Stimulated activated CD4-positive, alpha-beta T cell treated with anti-CD3 and anti-CD28 coated beads, Interleukin-2, amount 100 ng/mL, for 24 hours (primary cell): ENCODE data around the gene ABCA7.

Experiments
- DNase-seq, 2 donors: peaks; one replicate each; pipeline ENCODE4 v3.0.0-alpha.2; 2020

The ABCA7 gene

DNA sequence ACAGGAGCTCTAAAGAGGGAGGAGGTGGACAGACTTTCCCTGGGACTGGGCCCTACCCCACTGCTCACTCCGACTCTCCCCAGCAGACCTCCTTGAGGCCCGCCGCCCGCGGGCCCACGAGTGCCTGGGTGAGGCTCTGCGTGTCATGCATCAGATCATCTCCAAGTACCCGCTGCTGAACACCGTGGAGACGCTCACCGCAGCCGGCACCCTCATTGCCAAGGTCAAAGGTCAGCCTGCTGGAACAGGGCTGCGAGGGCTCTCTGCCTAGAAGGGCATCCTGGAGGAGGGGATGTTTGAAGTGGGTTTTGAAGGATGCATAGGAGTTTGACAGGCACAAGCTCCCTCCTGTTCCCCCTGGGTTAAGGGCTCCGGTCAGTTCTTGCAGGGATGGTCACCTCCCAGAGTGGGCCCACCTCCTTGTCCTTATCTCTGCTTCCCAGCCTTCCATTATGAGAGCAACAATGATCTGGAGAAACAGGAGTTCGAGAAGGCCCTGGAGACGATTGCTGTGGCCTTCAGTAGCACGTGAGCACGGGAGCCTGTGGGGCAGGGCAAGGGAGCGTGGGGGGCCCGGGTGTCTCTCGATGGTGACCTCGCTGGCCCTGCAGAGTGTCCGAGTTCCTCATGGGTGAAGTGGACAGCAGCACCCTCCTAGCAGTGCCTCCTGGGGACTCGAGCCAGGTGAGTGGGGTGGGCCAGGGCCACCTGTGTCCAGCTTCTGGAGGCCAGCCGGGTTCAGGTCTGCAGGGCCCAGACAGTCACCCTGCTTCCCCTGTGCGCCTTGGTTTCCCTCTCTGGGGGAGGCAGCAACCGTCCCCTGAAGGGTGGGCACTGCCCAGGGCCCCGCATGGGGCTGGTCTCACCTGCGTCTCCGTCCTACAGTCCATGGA lies 33.4 kb downstream of the ABCA7 start:
- no peak for DNase-seq

DNA sequence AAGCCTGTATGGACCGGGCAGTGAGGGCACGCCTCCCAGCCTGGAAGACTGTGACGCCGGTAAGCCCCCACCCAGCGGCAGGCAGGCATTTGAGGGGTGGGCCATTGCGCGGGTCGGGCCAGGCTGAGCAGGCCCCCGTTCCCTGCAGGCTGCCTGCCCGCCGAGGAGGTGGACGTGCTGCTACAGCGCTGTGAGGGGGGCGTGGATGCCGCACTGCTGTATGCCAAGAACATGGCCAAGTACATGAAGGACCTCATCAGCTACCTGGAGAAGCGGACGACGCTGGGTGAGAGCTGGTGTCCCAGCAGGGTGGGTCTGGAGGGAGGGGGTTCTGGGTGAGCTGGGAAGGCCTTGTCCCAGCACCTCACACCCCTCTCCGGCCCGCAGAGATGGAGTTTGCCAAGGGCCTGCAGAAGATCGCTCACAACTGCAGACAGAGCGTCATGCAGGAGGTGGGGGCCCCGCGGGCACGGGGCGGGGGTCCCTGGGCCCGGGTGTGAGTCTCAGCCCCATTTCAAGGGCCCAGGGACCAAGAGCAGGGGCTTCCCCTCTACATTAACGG lies 34.1 kb downstream of the ABCA7 start:
- no peak for DNase-seq

DNA sequence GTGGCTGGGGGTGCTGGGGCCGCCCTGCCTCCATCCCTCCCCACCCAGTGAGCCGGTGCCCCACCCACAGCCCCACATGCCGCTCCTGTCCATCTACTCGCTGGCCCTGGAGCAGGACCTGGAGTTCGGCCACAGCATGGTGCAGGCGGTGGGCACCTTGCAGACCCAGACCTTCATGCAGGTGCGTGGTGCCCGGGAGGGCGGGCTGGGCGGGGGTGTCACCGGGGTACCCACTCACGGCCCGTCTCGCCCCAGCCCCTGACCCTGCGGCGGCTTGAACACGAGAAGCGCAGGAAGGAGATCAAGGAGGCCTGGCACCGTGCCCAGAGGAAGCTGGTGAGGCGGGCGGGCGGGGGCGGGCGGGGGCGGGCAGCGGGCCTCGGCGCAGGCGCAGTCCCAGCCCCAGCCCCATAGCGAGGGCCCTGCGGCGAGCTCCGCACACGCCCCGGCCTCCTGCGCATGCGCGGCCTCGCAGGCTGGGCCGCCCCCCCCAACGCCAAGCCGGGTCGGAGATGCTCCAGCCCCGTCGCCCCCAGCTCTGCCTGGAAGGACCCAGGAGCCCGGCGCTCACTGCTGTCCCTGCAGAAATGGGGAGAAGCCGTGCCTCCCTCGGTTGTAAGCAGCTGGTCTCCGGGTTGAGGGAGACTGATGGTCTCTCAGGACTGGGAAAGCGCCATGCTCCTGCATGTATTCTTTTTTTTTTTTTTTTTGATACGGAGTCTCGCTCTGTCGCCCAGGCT lies 34.8 kb downstream of the ABCA7 start:
- DNase-seq = peak; percentile 82 to 90

DNA sequence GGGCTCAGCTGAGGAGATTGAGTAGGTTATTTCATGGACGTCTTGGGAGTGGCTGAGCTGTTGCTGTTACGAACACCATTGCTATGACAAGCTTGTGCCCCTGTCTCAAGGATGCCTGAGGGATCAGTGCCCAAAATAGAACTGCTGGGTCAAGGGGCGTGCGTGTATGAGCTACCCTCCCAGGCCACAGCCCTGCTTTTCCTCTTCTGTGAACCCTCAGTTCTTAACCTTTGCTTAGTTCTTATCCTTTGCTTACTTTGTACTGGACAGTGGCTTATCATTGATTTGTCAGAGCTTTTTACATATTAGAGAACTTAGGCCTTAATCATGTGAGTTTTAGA lies 36.1 kb downstream of the ABCA7 start:
- DNase-seq = no peak

DNA sequence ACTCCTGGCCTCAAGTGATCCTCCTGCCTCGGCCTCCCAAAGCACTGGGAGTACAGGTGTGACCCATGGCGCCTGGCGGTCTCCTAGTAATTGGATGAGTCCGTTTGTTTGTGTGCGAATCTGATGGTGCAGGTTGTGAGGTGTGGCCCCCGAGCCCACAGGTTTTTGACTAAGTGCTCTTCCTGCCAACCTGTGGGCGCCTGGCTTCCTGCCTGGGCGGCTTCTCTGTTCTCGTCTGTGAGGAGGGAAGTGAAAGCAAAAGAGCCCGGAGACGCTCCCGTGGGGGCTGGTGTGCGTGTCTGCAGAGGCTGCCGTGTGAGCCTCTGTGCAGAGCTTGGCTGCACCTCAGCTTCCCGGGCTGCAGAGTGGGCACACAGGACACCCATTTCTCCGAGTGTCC lies 37.0 kb downstream of the ABCA7 start:
- peak; percentile 89 to 91 for DNase-seq

DNA sequence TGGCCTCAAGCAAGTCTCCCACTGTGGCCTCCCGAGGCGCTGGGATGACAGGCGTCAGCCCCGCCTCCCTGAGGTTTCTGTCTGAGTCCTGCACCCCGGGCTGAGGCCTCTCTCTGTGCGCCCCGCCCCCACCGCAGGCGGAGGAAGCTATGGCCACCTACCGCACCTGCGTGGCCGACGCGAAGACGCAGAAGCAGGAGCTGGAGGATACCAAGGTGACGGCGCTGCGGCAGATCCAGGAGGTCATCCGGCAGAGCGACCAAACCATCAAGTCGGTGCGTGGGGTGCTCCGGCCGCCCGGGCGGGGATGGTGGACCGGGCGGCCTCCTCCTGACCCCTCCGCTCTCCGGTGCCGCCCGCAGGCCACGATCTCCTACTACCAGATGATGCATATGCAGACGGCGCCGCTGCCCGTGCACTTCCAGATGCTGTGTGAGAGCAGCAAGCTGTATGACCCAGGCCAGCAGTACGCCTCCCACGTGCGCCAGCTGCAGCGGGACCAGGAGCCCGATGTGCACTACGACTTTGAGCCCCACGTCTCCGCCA lies 39.7 kb downstream of the ABCA7 start:
- DNase-seq = peak; percentile 78 to 86

DNA sequence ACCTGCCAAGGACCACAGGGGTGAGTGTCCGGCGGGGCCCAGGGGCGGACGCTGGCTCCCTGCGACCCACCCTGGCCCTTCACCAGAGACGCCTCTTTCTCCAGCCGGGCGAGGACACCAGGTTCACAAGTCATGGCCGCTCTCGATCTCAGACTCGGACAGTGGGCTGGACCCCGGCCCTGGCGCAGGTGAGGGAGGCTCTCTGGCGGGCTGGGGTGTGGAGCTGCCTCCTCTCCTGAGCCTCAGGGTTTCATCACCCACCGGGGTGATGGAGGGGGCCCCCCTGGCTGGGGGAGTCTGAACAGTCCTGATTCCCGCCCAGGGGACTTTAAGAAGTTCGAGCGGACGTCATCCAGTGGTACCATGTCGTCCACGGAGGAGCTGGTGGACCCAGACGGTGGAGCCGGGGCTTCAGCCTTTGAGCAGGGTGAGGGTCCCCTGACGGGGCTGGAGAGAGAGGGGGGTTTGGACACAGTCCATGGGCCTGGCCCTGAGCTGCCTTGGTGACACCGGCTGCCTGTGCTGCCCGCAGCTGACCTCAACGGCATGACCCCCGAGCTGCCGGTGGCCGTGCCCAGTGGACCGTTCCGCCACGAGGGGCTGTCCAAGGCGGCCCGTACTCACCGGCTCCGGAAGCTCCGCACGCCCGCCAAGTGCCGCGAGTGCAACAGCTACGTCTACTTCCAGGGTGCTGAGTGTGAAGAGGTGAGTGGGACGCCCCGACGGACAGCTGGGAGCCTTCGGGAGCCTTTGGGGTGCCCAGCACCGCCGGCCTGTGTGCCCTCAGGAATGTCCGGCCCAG lies 40.7 kb downstream of the ABCA7 start:
- no peak for DNase-seq

DNA sequence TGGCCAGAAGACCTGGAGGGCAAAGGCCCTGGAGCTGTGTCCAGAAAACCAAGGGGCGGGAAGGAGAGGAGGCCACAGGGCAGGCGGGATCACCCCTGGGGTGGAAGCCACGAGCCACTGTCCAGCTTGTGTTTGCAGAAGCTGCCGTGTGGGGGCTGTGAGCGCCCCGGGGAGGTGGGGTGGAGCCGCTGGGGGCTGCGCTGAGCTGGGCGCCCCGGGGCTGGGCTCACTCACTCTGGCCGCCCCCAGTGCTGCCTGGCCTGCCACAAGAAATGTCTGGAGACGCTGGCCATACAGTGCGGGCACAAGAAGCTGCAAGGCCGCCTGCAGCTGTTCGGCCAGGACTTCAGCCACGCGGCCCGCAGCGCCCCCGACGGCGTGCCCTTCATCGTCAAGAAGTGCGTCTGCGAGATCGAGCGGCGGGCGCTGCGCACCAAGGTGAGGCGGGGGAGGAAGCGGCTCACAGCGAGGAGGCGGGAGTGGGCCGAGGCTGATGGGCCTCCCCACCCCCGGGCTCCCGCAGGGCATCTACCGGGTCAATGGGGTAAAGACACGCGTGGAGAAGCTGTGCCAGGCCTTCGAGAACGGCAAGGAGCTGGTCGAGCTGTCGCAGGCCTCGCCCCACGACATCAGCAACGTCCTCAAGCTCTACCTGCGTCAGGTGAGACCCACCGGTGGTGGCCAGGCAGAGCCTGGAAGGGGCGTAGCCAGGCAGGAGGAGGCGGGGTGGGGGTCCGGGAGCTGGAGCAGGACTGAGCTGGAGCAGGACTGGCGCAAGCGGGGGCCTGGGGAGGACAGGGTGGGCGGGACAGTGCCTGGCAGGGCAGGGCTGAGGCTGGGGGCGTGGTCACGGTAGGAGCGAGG lies 41.6 kb downstream of the ABCA7 start:
- no peak for DNase-seq

DNA sequence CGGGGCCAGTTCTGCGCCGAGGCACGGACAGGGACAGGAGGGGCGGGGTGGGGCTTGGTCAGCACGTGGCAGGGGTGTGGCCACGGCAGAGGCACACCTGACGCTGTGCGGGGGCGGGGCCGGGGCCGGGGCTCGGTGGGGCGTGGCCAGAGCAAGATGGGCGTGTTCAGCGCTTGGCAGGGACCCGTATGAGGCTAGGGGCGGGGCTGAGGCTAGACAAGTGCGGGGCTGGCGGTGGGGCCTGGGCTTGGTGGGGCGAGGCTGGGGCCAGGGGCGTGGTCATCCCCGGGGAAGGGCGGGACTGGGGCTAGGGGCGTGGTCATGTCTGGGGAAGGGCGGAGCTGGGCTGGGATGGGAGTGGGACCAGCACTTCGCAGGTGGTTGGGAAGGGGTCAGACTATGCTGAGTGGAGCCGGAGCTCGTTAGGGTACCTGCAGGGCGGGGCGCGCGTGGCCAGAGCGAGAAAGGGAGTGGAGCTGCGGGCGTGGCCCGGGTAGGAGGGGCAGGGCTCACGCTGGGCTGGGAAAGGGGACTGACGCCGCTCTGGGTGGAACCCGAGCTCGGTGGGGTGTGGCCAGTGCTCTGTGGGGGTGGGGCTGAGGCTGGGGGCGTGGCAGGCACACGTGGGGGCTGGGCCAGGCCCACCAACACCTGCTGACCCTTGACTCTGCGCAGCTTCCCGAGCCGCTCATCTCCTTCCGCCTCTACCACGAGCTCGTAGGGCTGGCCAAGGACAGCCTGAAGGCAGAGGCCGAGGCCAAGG lies 42.4 kb downstream of the ABCA7 start:
- DNase-seq = peak; percentile 75 to 85

DNA sequence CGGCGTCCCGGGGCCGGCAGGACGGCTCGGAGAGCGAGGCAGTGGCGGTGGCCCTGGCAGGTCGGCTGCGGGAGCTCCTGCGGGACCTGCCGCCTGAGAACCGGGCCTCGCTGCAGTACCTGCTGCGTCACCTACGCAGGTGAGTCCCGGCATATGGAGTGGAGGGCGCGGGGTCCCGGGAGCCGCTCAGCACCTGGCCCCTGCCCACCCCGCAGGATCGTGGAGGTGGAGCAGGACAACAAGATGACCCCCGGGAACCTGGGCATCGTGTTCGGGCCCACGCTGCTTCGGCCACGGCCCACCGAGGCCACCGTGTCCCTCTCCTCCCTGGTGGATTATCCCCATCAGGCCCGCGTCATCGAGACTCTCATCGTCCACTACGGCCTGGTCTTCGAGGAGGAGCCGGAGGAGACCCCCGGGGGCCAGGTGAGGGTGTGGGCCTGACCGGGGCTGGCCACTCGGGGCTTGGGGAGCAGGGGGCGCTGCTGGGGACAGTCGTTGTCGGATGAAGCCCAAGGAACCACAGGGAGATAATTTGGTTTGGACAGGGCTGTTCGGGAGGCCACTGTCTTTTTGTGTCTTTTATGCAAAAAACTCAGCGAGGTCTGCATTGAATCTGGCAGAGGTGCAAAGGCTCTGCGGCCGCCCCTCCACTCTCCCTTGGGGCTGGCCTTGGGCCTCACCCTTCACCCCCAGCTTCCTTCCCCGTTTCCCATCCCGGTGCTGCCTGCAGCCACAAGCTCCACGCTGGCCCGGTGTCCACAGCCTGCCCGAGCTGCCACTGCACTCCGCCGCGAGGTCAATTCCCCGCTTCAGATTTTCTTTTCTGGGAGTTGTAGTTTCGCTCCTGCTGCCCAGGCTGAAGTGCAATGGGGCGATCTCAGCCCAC lies 43.3 kb downstream of the ABCA7 start:
- DNase-seq = no peak

DNA sequence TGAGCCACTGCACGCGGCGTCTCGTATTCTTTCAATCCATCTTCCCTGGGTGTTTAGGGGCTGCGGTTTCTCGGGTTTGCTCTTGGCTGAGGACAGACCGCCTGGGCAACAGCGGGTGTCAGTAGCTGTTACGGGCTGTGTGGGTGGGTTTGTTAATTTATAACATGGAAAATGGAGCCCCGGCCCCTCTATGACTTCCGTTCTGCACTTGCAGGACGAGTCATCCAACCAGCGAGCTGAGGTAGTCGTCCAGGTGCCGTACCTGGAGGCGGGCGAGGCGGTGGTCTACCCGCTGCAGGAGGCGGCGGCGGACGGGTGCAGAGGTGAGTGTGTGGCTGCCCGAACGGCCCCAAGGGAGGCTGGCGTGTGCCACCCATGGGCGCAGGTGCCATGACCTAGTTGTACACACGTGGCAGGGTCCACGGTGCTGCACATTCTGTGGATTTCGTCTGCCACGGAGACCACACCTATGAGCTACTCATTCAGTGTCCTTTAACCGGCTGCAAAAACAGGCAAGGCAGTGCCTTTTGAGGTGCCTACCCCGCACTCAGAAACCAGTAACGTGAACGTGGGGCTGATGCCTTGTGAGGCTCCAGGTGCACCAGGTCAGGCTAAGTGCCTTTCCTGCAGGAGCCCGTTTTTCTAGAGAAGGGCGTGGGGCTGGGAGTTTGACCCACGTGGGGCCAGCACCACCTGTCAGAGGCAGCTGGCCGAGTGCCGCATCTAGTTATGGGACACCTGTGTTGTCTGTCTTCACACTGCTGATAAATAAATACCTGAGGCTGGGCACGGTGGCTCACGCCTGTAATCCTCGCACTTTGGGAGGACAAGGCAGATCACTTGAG lies 44.3 kb downstream of the ABCA7 start:
- no peak for DNase-seq

DNA sequence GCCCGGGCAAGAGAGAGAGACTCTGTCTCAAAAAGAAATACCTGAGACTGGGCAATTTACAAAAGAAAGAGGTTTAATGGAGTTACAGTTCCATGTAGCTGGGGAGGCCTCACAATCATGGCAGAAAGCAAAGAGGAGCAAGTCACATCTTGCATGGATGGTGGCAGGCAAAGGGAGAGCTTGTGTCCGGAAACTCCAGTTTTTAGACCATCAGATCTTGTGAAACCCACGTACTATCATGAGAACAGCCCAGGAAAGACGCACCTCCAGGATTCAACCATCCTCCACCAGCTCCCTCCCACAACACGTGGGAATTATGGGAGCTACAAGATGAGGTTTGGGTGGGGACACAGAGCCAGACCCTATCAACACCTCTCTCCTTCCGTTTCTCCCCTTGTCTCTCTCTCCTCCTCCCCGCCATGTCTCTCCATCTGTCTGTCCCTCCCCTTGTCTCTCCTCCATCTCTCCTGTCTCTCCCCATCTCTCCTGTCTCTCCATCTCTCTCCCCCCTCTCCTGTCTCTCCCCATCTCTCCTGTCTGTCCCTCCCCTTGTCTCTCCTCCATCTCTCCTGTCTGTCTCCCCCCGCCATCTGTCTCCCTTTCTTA lies 45.2 kb downstream of the ABCA7 start:
- no peak for DNase-seq

DNA sequence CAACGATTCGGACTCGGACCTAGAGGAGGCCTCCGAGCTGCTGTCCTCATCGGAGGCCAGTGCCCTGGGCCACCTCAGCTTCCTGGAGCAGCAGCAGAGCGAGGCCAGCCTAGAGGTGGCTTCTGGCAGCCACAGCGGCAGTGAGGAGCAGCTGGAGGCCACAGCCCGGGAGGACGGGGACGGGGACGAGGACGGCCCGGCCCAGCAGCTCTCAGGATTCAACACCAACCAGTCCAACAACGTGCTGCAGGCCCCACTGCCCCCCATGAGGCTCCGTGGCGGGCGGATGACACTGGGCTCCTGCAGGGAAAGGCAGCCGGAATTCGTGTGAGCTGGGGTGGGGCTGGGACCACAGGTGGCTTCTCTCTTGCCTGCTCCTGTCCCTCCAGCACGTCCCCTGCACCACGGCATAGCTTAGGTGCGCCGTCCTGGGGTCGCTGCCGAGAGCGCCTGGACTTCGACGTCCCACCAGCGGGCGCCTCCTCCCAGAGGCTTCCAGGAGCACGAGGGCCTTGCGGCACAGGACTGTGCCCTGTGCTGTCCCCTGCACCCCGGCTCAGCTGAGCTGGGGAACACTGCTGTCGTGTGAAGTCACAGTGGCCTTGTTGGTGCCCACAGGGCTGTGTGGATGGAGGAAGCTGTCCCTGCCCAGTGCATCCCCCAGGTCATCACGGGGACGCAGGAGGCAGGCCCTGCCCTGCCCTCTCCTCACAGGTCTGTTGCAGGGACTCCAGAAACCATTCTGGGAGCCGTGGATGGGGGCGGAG lies 46.0 kb downstream of the ABCA7 start:
- DNase-seq = peak in 1 of 2 donors; percentile 11

DNA sequence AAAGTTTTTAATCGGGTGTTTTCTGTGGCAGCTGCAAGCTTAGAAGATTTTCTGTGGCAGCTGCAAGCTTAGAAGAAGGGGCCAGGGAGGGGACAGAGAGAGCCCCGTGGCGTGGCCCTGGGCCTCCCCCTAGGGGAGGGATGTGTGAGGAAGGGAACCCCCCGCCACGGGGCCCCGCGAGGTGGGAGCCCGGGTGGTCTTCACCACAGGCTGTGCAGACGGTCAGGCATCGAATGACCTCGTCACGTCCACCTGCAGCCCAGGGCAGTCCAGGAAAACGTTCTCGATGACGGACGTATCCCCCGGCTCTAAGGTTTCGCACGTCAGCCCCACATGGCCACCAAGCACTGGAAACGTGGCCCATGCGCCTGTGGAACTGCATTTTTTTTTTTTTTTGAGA lies 46.7 kb downstream of the ABCA7 start:
- no peak for DNase-seq

DNA sequence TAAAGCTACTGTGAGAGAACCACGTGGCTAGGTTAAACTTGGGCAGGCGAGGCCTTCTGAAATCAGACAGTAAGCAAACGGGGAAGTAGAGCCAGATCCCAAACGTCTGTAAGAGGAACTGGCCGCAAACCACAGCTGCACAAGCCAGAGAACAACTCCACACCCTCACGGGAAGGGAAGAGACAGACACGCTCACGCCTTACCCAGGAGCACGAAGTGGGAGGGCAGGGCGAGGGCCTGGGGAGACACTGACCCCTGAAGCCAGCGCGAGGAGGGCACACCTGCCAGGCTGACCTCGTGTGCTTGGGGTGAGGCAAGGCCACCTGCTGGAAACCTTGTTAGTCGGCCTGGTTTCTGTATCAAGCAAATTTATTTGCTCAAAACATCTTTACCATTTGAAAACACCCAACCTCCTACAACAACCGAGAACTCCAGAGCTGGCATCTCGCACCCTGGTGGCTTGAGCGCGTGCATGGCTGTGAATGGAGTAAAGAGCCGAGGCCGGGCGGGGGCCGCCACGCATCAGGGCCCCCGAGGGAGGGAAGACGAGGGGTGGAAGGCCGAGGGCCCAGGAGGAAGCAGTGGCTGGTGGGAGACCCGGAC lies 48.0 kb downstream of the ABCA7 start:
- no peak for DNase-seq

DNA sequence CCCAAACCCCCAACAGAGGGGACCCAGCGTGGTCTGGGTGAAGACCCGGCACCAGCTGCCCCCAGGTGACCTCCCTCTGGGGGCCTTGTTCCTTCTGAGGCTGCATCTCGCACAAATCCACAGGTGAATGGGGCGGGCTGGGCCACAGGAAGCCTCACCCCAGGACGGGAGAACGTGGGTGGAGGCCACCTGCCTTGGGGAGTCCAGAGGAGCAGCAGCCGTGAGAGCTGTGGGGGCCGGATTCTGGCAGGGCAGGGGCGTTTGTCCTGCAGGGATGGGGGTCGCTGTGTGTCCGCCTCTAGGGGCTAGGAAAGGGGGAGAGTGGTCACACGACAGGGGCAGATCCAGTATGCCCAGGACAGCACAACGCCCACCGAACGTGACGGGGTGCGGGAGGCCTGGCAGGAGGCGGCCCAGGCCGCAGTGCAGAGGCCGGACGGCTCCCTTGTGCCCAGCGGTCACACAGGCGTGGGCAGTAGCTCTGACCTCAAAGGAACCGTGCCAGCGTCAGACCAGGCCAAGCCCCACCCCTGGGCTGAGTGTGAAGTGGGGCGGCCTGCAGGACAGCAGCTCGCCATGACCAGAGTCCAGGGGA lies 48.6 kb downstream of the ABCA7 start:
- DNase-seq = no peak
